ENCODE results near the gene KRTAP4-2.
"Not testable (repeated sequence)": the region's sequence is repeated elsewhere in the genome, so short reads cannot be mapped to it uniquely, and the experiment has no call there.

The KRTAP4-2 gene

GRCh38 chr17:41160190-41160589 lies 17.8 kb downstream of the KRTAP4-2 start:
- H3K27me3 ChIP-seq (ENCODE audit: control insufficient read depth, insufficient read depth, low read length); H3K36me3 ChIP-seq (ENCODE audit: insufficient read depth, low read length); H3K4me3 ChIP-seq (ENCODE audit: low read length): not testable (repeated sequence)

DNA sequence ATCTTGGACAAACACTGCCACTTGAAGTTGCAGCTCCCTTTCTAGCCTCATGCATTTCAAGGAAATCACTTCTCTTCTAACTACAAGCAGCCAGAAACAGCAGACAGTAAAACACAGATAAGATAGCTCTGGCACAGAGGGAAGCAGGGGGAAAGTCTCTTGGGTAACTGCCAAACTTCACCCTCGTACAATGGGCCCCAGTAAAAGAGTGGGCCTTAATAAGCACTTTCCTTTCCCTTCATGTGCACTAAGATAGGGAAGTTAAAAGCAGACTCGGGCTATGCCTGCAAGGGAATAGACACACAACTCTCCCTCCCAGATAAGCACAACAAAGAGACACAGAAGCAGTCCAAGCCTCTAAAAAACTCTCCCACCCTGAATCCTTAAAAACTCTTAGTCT lies 24.2 kb downstream of the KRTAP4-2 start:
- Histone ChIP-seq H3K27me3 (ENCODE audit: control insufficient read depth, insufficient read depth, low read length) (no peaks in the 10 kb centered on the region), H3K4me3 (ENCODE audit: low read length) (no peak overlapping the region), H3K4me1 (ENCODE audit: control insufficient read depth, insufficient read depth, low read length) (no peaks in the 10 kb centered on the region), H3K4me2 (ENCODE audit: low read length) (no peak overlapping the region), H3K9me3 (replicated peaks; ENCODE audit: low read length) (no peaks in the 10 kb centered on the region), H3K36me3 (ENCODE audit: insufficient read depth, low read length) (no peaks in the 10 kb centered on the region), H3K9ac (ENCODE audit: low read depth, low read length) (no peak overlapping the region)

More at GRCh38 chr17:41160190-41160589, 17.8 kb downstream of the KRTAP4-2 start:
- H3K9ac ChIP-seq (ENCODE audit: low read depth, low read length); H3K4me2 ChIP-seq (ENCODE audit: low read length); H3K9me3 ChIP-seq (replicated peaks; ENCODE audit: low read length); H3K4me1 ChIP-seq (ENCODE audit: control insufficient read depth, insufficient read depth, low read length): not testable (repeated sequence)

- H3K4me3 ChIP-seq (ENCODE audit: low read length) = no peak overlapping the region
Measured at GRCh38 chr17:41151525-41151924, 26.5 kb downstream of the KRTAP4-2 start.

DNA sequence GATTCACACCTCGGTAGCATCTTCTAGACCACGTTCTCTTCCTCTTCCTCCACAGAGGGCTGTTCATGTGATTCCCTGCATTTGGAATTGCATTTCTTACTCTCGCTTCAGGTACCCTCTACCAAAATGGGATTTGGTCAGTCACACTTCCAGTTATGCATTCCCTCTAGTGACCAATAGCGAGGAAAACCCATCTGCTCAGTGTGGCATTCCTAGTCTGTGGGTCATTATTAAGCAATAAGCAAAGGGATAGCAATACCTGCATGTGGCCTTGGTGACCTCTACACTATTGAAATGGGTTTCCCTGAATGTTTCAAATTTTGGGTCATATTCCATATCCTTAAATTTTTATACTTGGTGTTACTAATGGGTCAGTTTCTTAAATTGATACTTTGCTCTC lies 28.0 kb downstream of the KRTAP4-2 start:
- Histone ChIP-seq H3K4me3 (ENCODE audit: low read length) (no peak overlapping the region), H3K36me3 (ENCODE audit: insufficient read depth, low read length) (no peaks in the 10 kb centered on the region), H3K4me1 (ENCODE audit: control insufficient read depth, insufficient read depth, low read length) (no peaks in the 10 kb centered on the region), H3K27me3 (ENCODE audit: control insufficient read depth, insufficient read depth, low read length) (no peaks in the 10 kb centered on the region), H3K9me3 (replicated peaks; ENCODE audit: low read length) (no peaks in the 10 kb centered on the region), H3K4me2 (ENCODE audit: low read length) (no peak overlapping the region), H3K9ac (ENCODE audit: low read depth, low read length) (no peak overlapping the region)

More at GRCh38 chr17:41151525-41151924, 26.5 kb downstream of the KRTAP4-2 start:
- H3K4me1 ChIP-seq (ENCODE audit: control insufficient read depth, insufficient read depth, low read length) = no peaks in the 10 kb centered on the region
- H3K4me2 ChIP-seq (ENCODE audit: low read length) = no peak overlapping the region
- H3K9me3 ChIP-seq (replicated peaks; ENCODE audit: low read length) = no peaks in the 10 kb centered on the region
- no peaks in the 10 kb centered on the region for H3K36me3 ChIP-seq (ENCODE audit: insufficient read depth, low read length)
- H3K9ac ChIP-seq (ENCODE audit: low read depth, low read length) = no peak overlapping the region
- H3K27me3 ChIP-seq (ENCODE audit: control insufficient read depth, insufficient read depth, low read length) = no peaks in the 10 kb centered on the region

DNA sequence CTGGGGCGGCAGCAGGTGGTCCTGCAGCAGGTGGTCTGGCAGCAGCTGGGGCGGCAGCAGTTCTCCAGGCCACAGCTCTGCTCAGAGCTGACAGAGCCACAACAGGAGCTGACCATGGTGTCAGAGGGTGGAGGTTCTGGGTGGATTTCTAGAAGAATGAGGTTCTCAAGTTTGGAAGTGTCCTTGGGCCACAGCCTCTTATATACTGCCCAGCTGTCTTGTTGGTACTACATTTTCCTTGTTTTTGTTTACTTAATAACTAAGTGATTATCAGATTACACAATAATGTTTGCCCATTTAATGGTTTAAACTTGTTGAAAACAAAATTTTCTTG lies 28.4 kb downstream of the KRTAP4-2 start, which contains the start of gene KRTAP4-5:
Gene KRTAP4-5, minus strand, starts transcription at position 174 of the 334 bp plus-strand sequence. Its CDS starts 58 bp downstream, at position 116.
- H3K4me1 ChIP-seq (ENCODE audit: control insufficient read depth, insufficient read depth, low read length) = no peaks in the 10 kb centered on the region
- H3K4me2 ChIP-seq (ENCODE audit: low read length) = no peak within 1 kb of the TSS
- no peaks in the 10 kb centered on the region for H3K27me3 ChIP-seq (ENCODE audit: control insufficient read depth, insufficient read depth, low read length)
- no peaks in the 10 kb centered on the region for H3K36me3 ChIP-seq (ENCODE audit: insufficient read depth, low read length)
- H3K9ac ChIP-seq (ENCODE audit: low read depth, low read length) = no peak within 1 kb of the TSS
- no peaks in the 10 kb centered on the region for H3K9me3 ChIP-seq (replicated peaks; ENCODE audit: low read length)
- H3K4me3 ChIP-seq (ENCODE audit: low read length) = no peak within 1 kb of the TSS

- not testable (repeated sequence) for H3K9ac ChIP-seq (ENCODE audit: low read depth, low read length); H3K27me3 ChIP-seq (ENCODE audit: control insufficient read depth, insufficient read depth, low read length); H3K4me3 ChIP-seq (ENCODE audit: low read length); H3K9me3 ChIP-seq (replicated peaks; ENCODE audit: low read length); H3K36me3 ChIP-seq (ENCODE audit: insufficient read depth, low read length); H3K4me2 ChIP-seq (ENCODE audit: low read length); H3K4me1 ChIP-seq (ENCODE audit: control insufficient read depth, insufficient read depth, low read length)
Measured at GRCh38 chr17:41148971-41149651, 28.9 kb downstream of the KRTAP4-2 start.

DNA sequence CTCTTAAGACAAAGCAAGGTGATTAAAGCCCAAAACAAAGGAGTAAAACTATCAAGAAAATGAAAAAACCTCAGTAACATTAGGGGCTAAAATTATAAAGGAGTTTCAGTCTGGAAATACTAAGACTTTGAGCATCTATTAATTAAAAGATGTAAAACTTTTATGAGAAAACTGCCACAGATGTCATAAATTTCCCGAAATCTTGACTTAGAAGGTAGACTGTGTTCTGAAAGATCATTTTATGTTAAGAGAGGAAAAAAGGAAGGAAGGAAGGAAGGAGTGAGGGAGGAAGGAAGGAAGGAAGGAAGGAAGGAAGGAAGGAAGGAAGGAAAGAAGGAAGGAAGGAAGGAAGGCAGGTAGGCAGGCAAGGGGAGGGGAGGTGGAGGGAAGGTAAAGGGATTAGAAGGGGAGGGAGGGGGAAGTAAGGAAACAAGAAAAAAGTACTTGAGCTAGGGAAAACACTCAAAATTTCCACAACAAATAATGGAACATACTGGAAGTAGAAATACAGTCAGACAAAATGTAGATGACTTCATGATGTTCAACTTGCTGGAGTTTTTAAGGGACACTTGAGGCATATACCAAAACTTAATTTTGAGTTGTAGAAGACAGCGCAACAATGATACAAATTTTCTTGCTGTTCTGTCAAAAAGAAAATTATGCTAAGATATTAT lies 30.4 kb downstream of the KRTAP4-2 start:
- peaks cover 7% of the 10 kb centered on the region for H3K9me3 ChIP-seq (replicated peaks; ENCODE audit: low read length)
- H3K27me3 ChIP-seq (ENCODE audit: control insufficient read depth, insufficient read depth, low read length) = no peaks in the 10 kb centered on the region
- no peak overlapping the region for H3K4me2 ChIP-seq (ENCODE audit: low read length)
- H3K4me1 ChIP-seq (ENCODE audit: control insufficient read depth, insufficient read depth, low read length) = no peaks in the 10 kb centered on the region
- no peak overlapping the region for H3K9ac ChIP-seq (ENCODE audit: low read depth, low read length)
- H3K4me3 ChIP-seq (ENCODE audit: low read length) = no peak overlapping the region
- no peaks in the 10 kb centered on the region for H3K36me3 ChIP-seq (ENCODE audit: insufficient read depth, low read length)

- Histone ChIP-seq H3K4me2 (ENCODE audit: low read length) (no peak overlapping the region), H3K9ac (ENCODE audit: low read depth, low read length) (no peak overlapping the region), H3K36me3 (ENCODE audit: insufficient read depth, low read length) (no peaks in the 10 kb centered on the region), H3K4me3 (ENCODE audit: low read length) (no peak overlapping the region), H3K9me3 (replicated peaks; ENCODE audit: low read length) (peaks cover 7% of the 10 kb centered on the region), H3K27me3 (ENCODE audit: control insufficient read depth, insufficient read depth, low read length) (no peaks in the 10 kb centered on the region), H3K4me1 (ENCODE audit: control insufficient read depth, insufficient read depth, low read length) (no peaks in the 10 kb centered on the region)
Measured at GRCh38 chr17:41145261-41145660, 32.8 kb downstream of the KRTAP4-2 start.

DNA sequence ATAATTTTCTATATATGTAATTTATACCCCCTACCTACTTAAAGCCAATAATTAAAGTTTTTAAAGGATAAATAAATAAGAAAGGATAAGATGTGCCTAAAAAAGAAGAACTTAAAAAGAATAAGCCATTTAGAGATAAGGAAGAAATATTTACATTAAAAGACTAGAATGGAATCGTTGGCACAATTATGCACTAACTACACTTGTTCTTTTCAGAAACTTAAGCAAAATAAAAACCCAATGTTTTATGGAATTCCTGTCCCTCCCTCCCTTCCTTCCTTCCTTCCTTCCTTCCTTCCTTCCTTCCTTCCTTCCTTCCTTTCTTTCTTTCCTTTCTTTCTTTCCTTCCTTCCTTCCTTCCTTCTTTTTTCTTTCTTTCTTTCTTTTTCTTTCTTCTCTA lies 33.2 kb downstream of the KRTAP4-2 start:
- no peak overlapping the region for H3K9ac ChIP-seq (ENCODE audit: low read depth, low read length)

GRCh38 chr17:41141361-41141760 lies 36.7 kb downstream of the KRTAP4-2 start:
- H3K4me3 ChIP-seq (ENCODE audit: low read length) = no peak overlapping the region
- no peaks in the 10 kb centered on the region for H3K4me1 ChIP-seq (ENCODE audit: control insufficient read depth, insufficient read depth, low read length)
- peak overlapping the region; percentile 3 for H3K9ac ChIP-seq (ENCODE audit: low read depth, low read length)
- H3K27me3 ChIP-seq (ENCODE audit: control insufficient read depth, insufficient read depth, low read length) = no peaks in the 10 kb centered on the region
- no peak overlapping the region for H3K4me2 ChIP-seq (ENCODE audit: low read length)
- no peaks in the 10 kb centered on the region for H3K36me3 ChIP-seq (ENCODE audit: insufficient read depth, low read length)
- H3K9me3 ChIP-seq (replicated peaks; ENCODE audit: low read length) = peaks cover 7% of the 10 kb centered on the region

More for the DNA sequence above, 33.2 kb downstream of the KRTAP4-2 start:
- Histone ChIP-seq H3K4me1 (ENCODE audit: control insufficient read depth, insufficient read depth, low read length) (no peaks in the 10 kb centered on the region), H3K4me2 (ENCODE audit: low read length) (no peak overlapping the region), H3K9me3 (replicated peaks; ENCODE audit: low read length) (peaks cover 7% of the 10 kb centered on the region), H3K36me3 (ENCODE audit: insufficient read depth, low read length) (no peaks in the 10 kb centered on the region), H3K4me3 (ENCODE audit: low read length) (no peak overlapping the region), H3K27me3 (ENCODE audit: control insufficient read depth, insufficient read depth, low read length) (no peaks in the 10 kb centered on the region)

DNA sequence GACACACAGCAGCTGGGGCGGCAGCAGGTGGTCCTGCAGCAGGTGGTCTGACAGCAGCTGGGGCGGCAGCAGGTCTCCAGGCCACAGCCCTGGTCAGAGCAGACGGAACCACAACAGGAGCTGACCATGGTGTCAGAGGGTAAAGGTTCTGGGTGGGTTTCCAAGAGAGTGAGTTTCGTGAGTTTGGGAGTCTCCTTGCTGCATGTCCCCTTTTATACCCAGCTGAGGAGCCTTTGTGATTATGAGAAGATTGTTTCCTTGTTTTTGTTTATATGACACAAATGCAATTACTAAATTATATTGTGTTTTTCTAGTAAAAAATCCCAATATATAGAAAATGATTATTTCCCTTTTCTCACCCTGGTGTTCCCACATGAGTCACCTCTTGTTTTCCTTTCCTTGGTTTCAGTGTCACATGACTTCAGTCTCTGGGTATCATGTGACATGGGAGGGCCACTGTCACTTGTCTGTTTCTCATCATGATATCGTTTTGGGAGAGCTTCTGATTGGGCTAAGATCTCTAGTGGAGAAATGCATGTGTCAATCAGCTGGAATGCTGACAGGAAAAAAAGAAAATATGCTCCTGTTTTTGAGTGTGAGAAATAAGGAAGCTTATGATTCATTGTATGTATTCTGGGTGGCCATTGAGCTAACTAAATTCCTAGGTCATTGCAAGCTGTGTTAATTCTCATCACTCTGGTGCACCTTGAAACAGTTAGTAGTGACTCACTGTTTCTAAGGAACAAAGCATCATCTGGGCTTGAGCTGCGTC lies 37.5 kb downstream of the KRTAP4-2 start, which contains the start of gene KRTAP4-6:
Gene KRTAP4-6, minus strand, starts transcription at position 185 of the 772 bp plus-strand sequence. Its CDS starts 57 bp downstream, at position 128.
- no peaks in the 10 kb centered on the region for H3K4me1 ChIP-seq (ENCODE audit: control insufficient read depth, insufficient read depth, low read length)
- no peak within 1 kb of the TSS for H3K4me3 ChIP-seq (ENCODE audit: low read length)
- H3K36me3 ChIP-seq (ENCODE audit: insufficient read depth, low read length) = no peaks in the 10 kb centered on the region
- H3K4me2 ChIP-seq (ENCODE audit: low read length) = no peak within 1 kb of the TSS
- no peaks in the 10 kb centered on the region for H3K27me3 ChIP-seq (ENCODE audit: control insufficient read depth, insufficient read depth, low read length)
- H3K9me3 ChIP-seq (replicated peaks; ENCODE audit: low read length) = peaks cover 7% of the 10 kb centered on the region
- peak within 1 kb of the TSS; percentile 3 for H3K9ac ChIP-seq (ENCODE audit: low read depth, low read length)

Measured in skeletal muscle satellite cell (primary cell).